Uterus (tissue), 2 donors: ENCODE measurements around the gene PLEKHA7.

Experiments used
- POLR2A ChIP-seq, 2 donors: fragments of 450-650 bp; IDR thresholded peaks; one replicate each; pipeline ENCODE4 v1.6.1; 2016; ENCODE audit warnings: antibody characterized with exemption in 2 of 2, mild to moderate bottlenecking in 1 of 2, moderate library complexity in 1 of 2
- TF ChIP-seq, protein P1 (sequence below), 4 experiments: fragments of 200-600 bp in 2 of 4; fragments of 450-650 bp in 2 of 4; sonication (generic) in 2 of 4; IDR thresholded peaks; one replicate each; pipeline ENCODE4 v1.5.1; 2016 to 2019; ENCODE audit warnings: antibody characterized with exemption in 4 of 4, mild to moderate bottlenecking in 2 of 4, moderate library complexity in 1 of 4

- TF ChIP-seq, protein P1, sequence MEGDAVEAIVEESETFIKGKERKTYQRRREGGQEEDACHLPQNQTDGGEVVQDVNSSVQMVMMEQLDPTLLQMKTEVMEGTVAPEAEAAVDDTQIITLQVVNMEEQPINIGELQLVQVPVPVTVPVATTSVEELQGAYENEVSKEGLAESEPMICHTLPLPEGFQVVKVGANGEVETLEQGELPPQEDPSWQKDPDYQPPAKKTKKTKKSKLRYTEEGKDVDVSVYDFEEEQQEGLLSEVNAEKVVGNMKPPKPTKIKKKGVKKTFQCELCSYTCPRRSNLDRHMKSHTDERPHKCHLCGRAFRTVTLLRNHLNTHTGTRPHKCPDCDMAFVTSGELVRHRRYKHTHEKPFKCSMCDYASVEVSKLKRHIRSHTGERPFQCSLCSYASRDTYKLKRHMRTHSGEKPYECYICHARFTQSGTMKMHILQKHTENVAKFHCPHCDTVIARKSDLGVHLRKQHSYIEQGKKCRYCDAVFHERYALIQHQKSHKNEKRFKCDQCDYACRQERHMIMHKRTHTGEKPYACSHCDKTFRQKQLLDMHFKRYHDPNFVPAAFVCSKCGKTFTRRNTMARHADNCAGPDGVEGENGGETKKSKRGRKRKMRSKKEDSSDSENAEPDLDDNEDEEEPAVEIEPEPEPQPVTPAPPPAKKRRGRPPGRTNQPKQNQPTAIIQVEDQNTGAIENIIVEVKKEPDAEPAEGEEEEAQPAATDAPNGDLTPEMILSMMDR (IDR thresholded peaks at IDR 0.05), result no peak
- TF ChIP-seq POLR2A (IDR thresholded peaks at IDR 0.05), result no peak
These were observed 213.8 kb downstream of the PLEKHA7 start for GRCh38 chr11:16800382-16800781.
